Neural progenitor cell (in vitro differentiated cells): Measurements from ENCODE around the gene TBC1D3B. TPM values are rescaled to one million over a fixed set of nuclear protein-coding genes. Genes with fewer than 3 reads are reported as not detected.

Experiments
- DNase-seq: peaks from one replicate; pipeline ENCODE4 v3.0.0-alpha.2; 2016; ENCODE audit warnings: low spot score
- H2AFZ ChIP-seq: fragments of 200-600 bp; sonication (generic); replicated peaks from 2 replicates; pipeline ENCODE4 v1.6.1; 2016; ENCODE audit warnings: antibody characterized with exemption
- H3F3A ChIP-seq: fragments of 200-600 bp; sonication (generic); 2 replicates; pipeline ENCODE4 v1.6.1; 2016; ENCODE audit warnings: antibody characterized with exemption, low read depth
- H3K27ac ChIP-seq: fragments of 200-600 bp; sonication (generic); 2 replicates; pipeline ENCODE4 v1.5.1; 2016; ENCODE audit warnings: mild to moderate bottlenecking
- H3K27me3 ChIP-seq: fragments of 200-600 bp; sonication (generic); 2 replicates; pipeline ENCODE4 v1.6.1; 2016; ENCODE audit warnings: mild to moderate bottlenecking, moderate library complexity
- H3K36me3 ChIP-seq: fragments of 200-600 bp; sonication (generic); 2 replicates; pipeline ENCODE4 v1.5.1; 2016
- H3K4me1 ChIP-seq: fragments of 200-600 bp; sonication (generic); 2 replicates; pipeline ENCODE4 v1.6.1; 2016; ENCODE audit warnings: mixed run types
- H3K4me2 ChIP-seq: fragments of 200-600 bp; sonication (generic); 2 replicates; pipeline ENCODE4 v1.6.1; 2016
- H3K4me3 ChIP-seq: fragments of 200-600 bp; sonication (generic); 2 replicates; pipeline ENCODE4 v1.5.1; 2016
- H3K79me2 ChIP-seq: fragments of 200-600 bp; sonication (generic); 2 replicates; pipeline ENCODE4 v1.6.1; 2016; ENCODE audit warnings: low read depth
- H3K9ac ChIP-seq: fragments of 200-600 bp; sonication (generic); 2 replicates; pipeline ENCODE4 v1.6.1; 2016
- H3K9me3 ChIP-seq: fragments of 200-600 bp; sonication (generic); 2 replicates; pipeline ENCODE4 v1.5.1; 2016; ENCODE audit warnings: low read depth
- H4K20me1 ChIP-seq: fragments of 200-600 bp; sonication (generic); 2 replicates; pipeline ENCODE4 v1.6.1; 2016; ENCODE audit warnings: low read depth
- H3K27ac Mint-ChIP-seq: 3 replicates; pipeline ENCODE4 v1.8.0; 2021; ENCODE audit warnings: mixed read lengths
- H3K27me3 Mint-ChIP-seq: 2 replicates; pipeline ENCODE4 v1.8.0; 2022; ENCODE audit warnings: low read depth, mild to moderate bottlenecking, inconsistent platforms, moderate library complexity, mixed read lengths; ENCODE audit not compliant: insufficient read depth
- H3K36me3 Mint-ChIP-seq: 3 replicates; pipeline ENCODE4 v1.8.0; 2021; ENCODE audit warnings: mixed read lengths
- H3K4me1 Mint-ChIP-seq: 3 replicates; pipeline ENCODE4 v1.8.0; 2021; ENCODE audit warnings: mixed read lengths
- H3K4me3 Mint-ChIP-seq: 3 replicates; pipeline ENCODE4 v1.8.0; 2021; ENCODE audit warnings: mild to moderate bottlenecking, moderate library complexity, mixed read lengths
- H3K9me3 Mint-ChIP-seq: 3 replicates; pipeline ENCODE4 v1.8.0; 2020; ENCODE audit warnings: mixed read lengths
- CTCF ChIP-seq: fragments of 200-600 bp; sonication (generic); IDR thresholded peaks from 2 replicates; pipeline ENCODE4 v1.5.1; 2017; ENCODE audit warnings: antibody characterized with exemption, mild to moderate bottlenecking
- EZH2 ChIP-seq: fragments of 200-600 bp; sonication (generic); IDR thresholded peaks from 2 replicates; pipeline ENCODE4 v1.6.1; 2017; ENCODE audit warnings: antibody characterized with exemption, mild to moderate bottlenecking, moderate library complexity
- EZH2phosphoT487 ChIP-seq: fragments of 200-600 bp; sonication (generic); IDR thresholded peaks from 2 replicates; pipeline ENCODE4 v1.6.1; 2017; ENCODE audit warnings: antibody characterized with exemption
- total RNA-seq: library from RNA; depleted of rRNA; stranded (reverse); fragments of >200 nt; gene quantifications from 2 replicates; pipeline ENCODE4 v1.2.3, GENCODE V29; 2015; ENCODE audit warnings: low replicate concordance

The TBC1D3B gene
- total RNA-seq, 1 donor from 2014 or later, result not detected

DNA sequence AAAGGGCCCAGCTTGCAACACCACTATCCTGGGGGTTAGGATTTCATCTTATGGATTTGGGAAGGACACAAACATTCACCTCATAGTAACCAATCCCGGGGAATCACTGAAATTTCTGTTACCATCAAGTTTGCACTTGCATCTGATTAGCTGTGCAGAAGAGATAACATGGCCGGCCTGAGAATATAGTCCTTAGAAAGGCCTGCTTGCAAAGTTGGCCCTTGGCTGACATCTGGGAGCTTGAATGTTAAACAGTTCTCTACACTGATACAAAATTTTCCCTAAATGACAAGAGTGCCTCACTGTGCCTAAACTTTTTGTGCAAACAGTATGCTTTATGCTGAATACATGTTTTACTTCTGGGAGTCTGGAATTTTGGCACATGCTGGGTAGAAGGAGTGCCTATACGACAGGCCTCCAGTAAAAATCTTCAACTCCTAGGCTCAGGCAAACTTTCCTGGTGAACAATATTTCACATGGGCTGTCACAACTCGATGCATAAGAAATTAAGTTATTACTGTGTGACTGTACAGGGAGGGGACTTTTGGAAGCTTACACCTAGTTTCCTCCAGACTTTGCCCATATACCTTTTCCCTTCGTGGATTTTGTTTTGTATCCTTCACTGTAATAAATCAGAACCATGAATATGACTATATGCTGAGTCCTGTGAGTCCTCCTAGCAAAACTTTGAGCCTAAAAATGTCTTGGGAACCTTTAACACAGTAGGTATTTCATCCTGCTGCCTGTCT lies 31.3 kb downstream of the TBC1D3B start:
- no peak overlapping the region for H3K4me3 ChIP-seq
- H3K9ac ChIP-seq, result no peak overlapping the region
- H3K4me1 Mint-ChIP-seq, result peaks cover 6% of the 10 kb centered on the region
- H3K36me3 ChIP-seq, result no peaks in the 10 kb centered on the region
- no peaks in the 10 kb centered on the region for H3K36me3 Mint-ChIP-seq
- peaks cover 5% of the 10 kb centered on the region for H3K9me3 Mint-ChIP-seq
- peaks cover 8% of the 10 kb centered on the region for H3K27me3 Mint-ChIP-seq
- no peaks in the 10 kb centered on the region for H4K20me1 ChIP-seq
- H3F3A ChIP-seq, result no peaks in the 10 kb centered on the region
- DNase-seq, result no peak
- no peak overlapping the region for H3K27ac Mint-ChIP-seq
- peaks cover 59% of the 10 kb centered on the region for H3K27me3 ChIP-seq
- no peak overlapping the region for H3K27ac ChIP-seq
- TF ChIP-seq EZH2phosphoT487, result no peak
- no peak for TF ChIP-seq EZH2
- no peak for TF ChIP-seq CTCF
- H3K4me1 ChIP-seq, result peaks cover 8% of the 10 kb centered on the region
- H3K4me2 ChIP-seq, result no peak overlapping the region
- no peaks in the 10 kb centered on the region for H3K9me3 ChIP-seq
- H2AFZ ChIP-seq, result no peak overlapping the region
- no peaks in the 10 kb centered on the region for H3K79me2 ChIP-seq
- H3K4me3 Mint-ChIP-seq, result no peak overlapping the region

GRCh38 chr17:36144014-36144413 lies 32.4 kb downstream of the TBC1D3B start:
- DNase-seq, result no peak
- Histone ChIP-seq H3K36me3 (no peaks in the 10 kb centered on the region), H2AFZ (no peak overlapping the region), H3K4me2 (no peak overlapping the region), H3K27ac (no peak overlapping the region), H3K79me2 (no peaks in the 10 kb centered on the region), H3K4me3 (no peak overlapping the region), H3K9me3 (no peaks in the 10 kb centered on the region), H3K9ac (no peak overlapping the region), H3F3A (no peaks in the 10 kb centered on the region), H3K4me1 (peaks cover 8% of the 10 kb centered on the region), H3K27me3 (peaks cover 59% of the 10 kb centered on the region), H4K20me1 (no peaks in the 10 kb centered on the region)
- TF ChIP-seq EZH2 (no peak), CTCF (no peak), EZH2phosphoT487 (no peak)
- no peaks in the 10 kb centered on the region for H3K36me3 Mint-ChIP-seq
- no peak overlapping the region for H3K27ac Mint-ChIP-seq
- no peak overlapping the region for H3K4me3 Mint-ChIP-seq
- H3K27me3 Mint-ChIP-seq, result peaks cover 8% of the 10 kb centered on the region
- peaks cover 5% of the 10 kb centered on the region for H3K9me3 Mint-ChIP-seq
- peaks cover 3% of the 10 kb centered on the region for H3K4me1 Mint-ChIP-seq

- Histone ChIP-seq H3K79me2 (no peaks in the 10 kb centered on the region), H3K36me3 (no peaks in the 10 kb centered on the region), H3K9ac (no peak overlapping the region), H3K4me2 (no peak overlapping the region), H3K27ac (no peak overlapping the region), H3K4me3 (no peak overlapping the region), H2AFZ (no peak overlapping the region), H3K9me3 (no peaks in the 10 kb centered on the region), H4K20me1 (no peaks in the 10 kb centered on the region), H3F3A (no peaks in the 10 kb centered on the region), H3K27me3 (peaks cover 59% of the 10 kb centered on the region), H3K4me1 (peaks cover 8% of the 10 kb centered on the region)
- Mint-ChIP-seq H3K9me3 (peaks cover 5% of the 10 kb centered on the region), H3K36me3 (no peaks in the 10 kb centered on the region), H3K4me3 (no peak overlapping the region), H3K4me1 (no peaks in the 10 kb centered on the region), H3K27ac (no peak overlapping the region), H3K27me3 (peaks cover 8% of the 10 kb centered on the region)
- no peak for DNase-seq
- no peak for TF ChIP-seq EZH2phosphoT487
- no peak for TF ChIP-seq EZH2
- TF ChIP-seq CTCF, result no peak
Measured at GRCh38 chr17:36142806-36143205, 33.6 kb downstream of the TBC1D3B start.
